Measurements from ENCODE around the gene AWAT2. TPM values are rescaled to one million over a fixed set of nuclear protein-coding genes. Genes with fewer than 3 reads are reported as not detected.

AWAT2 gene
- total and polyA plus RNA-seq, 2 donors (not counting 1 experiment from before 2014, with no cell fraction given), result not detected

DNA sequence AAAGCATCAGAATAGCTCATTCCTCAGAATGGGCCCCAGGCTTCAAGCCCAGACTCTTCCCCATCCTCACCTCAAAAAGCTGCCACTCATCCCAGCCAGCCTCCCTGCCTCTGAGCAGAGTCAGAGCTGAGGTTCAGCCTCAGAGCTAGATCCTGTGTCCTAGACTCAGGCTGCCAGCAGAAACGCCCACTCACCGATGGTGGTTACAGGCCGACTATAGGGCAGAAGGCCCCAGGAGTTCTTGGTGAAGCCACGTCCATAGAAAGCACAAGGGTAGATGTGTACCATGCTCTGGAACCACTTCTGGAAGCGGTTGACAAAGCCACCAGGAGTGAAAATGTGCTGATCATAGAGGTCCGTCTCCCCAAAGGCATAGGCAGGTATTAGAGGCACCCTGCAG is 7.7 kb downstream of the AWAT2 start:
- Histone ChIP-seq H2AFZ (ENCODE audit: insufficient read depth, low read depth, low read length, poor library complexity, severe bottlenecking) (no peak overlapping the region), H3K4me1 (ENCODE audit: control insufficient read depth in 2 of 2, insufficient read depth in 2 of 2, low read length in 2 of 2) (no peaks in the 10 kb centered on the region), H3K4me3 (ENCODE audit: control extremely low read depth in 1 of 5, extremely low read depth in 1 of 5, insufficient read depth in 1 of 5, low read depth in 2 of 5, low read length in 4 of 5) (no peak overlapping the region), H3K9me3 (ENCODE audit: control extremely low read depth in 1 of 3, control insufficient read depth in 2 of 3, insufficient read depth in 1 of 3, low read length in 2 of 3) (no peaks in the 10 kb centered on the region), H3K79me2 (ENCODE audit: control insufficient read depth, insufficient read depth, low read length) (no peaks in the 10 kb centered on the region), H4K20me1 (ENCODE audit: control insufficient read depth, insufficient read depth, low read length, poor library complexity, severe bottlenecking) (no peaks in the 10 kb centered on the region), H3K9ac (ENCODE audit: low read length) (no peak overlapping the region), H3K4me2 (replicated peaks; ENCODE audit: low read depth, low read length, poor library complexity, severe bottlenecking) (no peak overlapping the region), H3K36me3 (replicated peaks in 1 of 2; ENCODE audit: control extremely low read depth in 1 of 2, control insufficient read depth in 1 of 2, extremely low read depth in 1 of 2, insufficient read depth in 2 of 2, low read length in 1 of 2) (no peaks in the 10 kb centered on the region), H3K27me3 (replicated peaks in 1 of 4; ENCODE audit: control extremely low read depth in 1 of 4, control insufficient read depth in 3 of 4, insufficient read depth in 4 of 4, low read length in 3 of 4) (no peaks in the 10 kb centered on the region), H3K27ac (ENCODE audit: low read length in 2 of 2) (no peak overlapping the region)
- intact Hi-C loops (cut with micrococcal nuclease), result no loop called here
- no peaks in the 10 kb centered on the region for H3K4me1 Mint-ChIP-seq
- 90% methylated on average over 4 of the region's 6 CpGs for whole genome bisulfite sequencing (ENCODE audit: insufficient coverage)
- no peaks in the 10 kb centered on the region for H3K27me3 Mint-ChIP-seq
- CTCF ChIA-PET, result no interaction called here
- DNase-seq (no peak), ATAC-seq (ENCODE audit: low read depth) (no peak)
- no peak for TF ChIP-seq EZH2 (IDR thresholded peaks at IDR 0.05; ENCODE audit: borderline replicate concordance, insufficient read depth, low read depth, low read length, poor library complexity, severe bottlenecking)
- TF ChIP-seq, protein P1, sequence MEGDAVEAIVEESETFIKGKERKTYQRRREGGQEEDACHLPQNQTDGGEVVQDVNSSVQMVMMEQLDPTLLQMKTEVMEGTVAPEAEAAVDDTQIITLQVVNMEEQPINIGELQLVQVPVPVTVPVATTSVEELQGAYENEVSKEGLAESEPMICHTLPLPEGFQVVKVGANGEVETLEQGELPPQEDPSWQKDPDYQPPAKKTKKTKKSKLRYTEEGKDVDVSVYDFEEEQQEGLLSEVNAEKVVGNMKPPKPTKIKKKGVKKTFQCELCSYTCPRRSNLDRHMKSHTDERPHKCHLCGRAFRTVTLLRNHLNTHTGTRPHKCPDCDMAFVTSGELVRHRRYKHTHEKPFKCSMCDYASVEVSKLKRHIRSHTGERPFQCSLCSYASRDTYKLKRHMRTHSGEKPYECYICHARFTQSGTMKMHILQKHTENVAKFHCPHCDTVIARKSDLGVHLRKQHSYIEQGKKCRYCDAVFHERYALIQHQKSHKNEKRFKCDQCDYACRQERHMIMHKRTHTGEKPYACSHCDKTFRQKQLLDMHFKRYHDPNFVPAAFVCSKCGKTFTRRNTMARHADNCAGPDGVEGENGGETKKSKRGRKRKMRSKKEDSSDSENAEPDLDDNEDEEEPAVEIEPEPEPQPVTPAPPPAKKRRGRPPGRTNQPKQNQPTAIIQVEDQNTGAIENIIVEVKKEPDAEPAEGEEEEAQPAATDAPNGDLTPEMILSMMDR (IDR thresholded peaks at IDR 0.05), result no peak
- no peak overlapping the region for H3K27ac Mint-ChIP-seq
- H3K4me3 Mint-ChIP-seq, result no peak overlapping the region
- POLR2A ChIA-PET, result no interaction called here
- no peaks in the 10 kb centered on the region for H3K9me3 Mint-ChIP-seq (ENCODE audit: insufficient read depth)

DNA sequence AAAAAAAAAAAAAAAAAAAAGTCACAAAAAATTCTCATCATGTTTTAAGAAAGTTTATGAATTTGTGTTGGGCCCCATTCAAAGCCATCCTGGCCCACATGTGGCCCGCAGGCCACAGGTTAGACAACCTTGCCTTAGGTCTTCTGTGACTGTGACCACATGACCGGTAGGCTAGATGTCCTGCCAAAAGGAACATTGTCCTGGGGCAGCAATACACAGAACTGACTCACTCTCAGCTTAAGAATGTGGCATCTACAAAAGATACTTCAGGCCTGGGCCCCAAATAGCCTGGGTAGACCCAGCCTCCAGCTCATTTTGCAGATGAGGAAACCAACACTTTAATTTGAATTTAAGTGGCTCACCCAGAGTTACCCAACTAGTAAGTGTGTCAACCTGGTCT is 10.0 kb downstream of the AWAT2 start:
- TF ChIP-seq, protein P1 (IDR thresholded peaks at IDR 0.05), result no peak
- TF ChIP-seq EZH2 (IDR thresholded peaks at IDR 0.05; ENCODE audit: borderline replicate concordance, insufficient read depth, low read depth, low read length, poor library complexity, severe bottlenecking), result no peak
- H2AFZ ChIP-seq (ENCODE audit: insufficient read depth, low read depth, low read length, poor library complexity, severe bottlenecking), result no peak overlapping the region
- Mint-ChIP-seq H3K9me3 (ENCODE audit: insufficient read depth) (no peaks in the 10 kb centered on the region), H3K4me3 (no peak overlapping the region), H3K27ac (no peak overlapping the region), H3K4me1 (no peaks in the 10 kb centered on the region), H3K27me3 (no peaks in the 10 kb centered on the region)
- H3K4me1 ChIP-seq (ENCODE audit: control insufficient read depth in 2 of 2, insufficient read depth in 2 of 2, low read length in 2 of 2), result no peaks in the 10 kb centered on the region
- H3K4me3 ChIP-seq (ENCODE audit: control extremely low read depth in 1 of 5, extremely low read depth in 1 of 5, insufficient read depth in 1 of 5, low read depth in 2 of 5, low read length in 4 of 5), result no peak overlapping the region
- 100% methylated on average over 2 of the region's 2 CpGs for WGBS (ENCODE audit: insufficient coverage)
- no peak overlapping the region for H3K27ac ChIP-seq (ENCODE audit: low read length in 2 of 2)
- no peaks in the 10 kb centered on the region for H4K20me1 ChIP-seq (ENCODE audit: control insufficient read depth, insufficient read depth, low read length, poor library complexity, severe bottlenecking)
- H3K27me3 ChIP-seq (replicated peaks in 1 of 4; ENCODE audit: control extremely low read depth in 1 of 4, control insufficient read depth in 3 of 4, insufficient read depth in 4 of 4, low read length in 3 of 4), result no peaks in the 10 kb centered on the region
- ATAC-seq (ENCODE audit: low read depth), result no peak
- no peak for DNase-seq
- no peaks in the 10 kb centered on the region for H3K79me2 ChIP-seq (ENCODE audit: control insufficient read depth, insufficient read depth, low read length)
- ChIA-PET POLR2A (no interaction called here), CTCF (no interaction called here)
- H3K9me3 ChIP-seq (ENCODE audit: control extremely low read depth in 1 of 3, control insufficient read depth in 2 of 3, insufficient read depth in 1 of 3, low read length in 2 of 3), result no peaks in the 10 kb centered on the region
- H3K36me3 ChIP-seq (replicated peaks in 1 of 2; ENCODE audit: control extremely low read depth in 1 of 2, control insufficient read depth in 1 of 2, extremely low read depth in 1 of 2, insufficient read depth in 2 of 2, low read length in 1 of 2), result no peaks in the 10 kb centered on the region
- no peak overlapping the region for H3K4me2 ChIP-seq (replicated peaks; ENCODE audit: low read depth, low read length, poor library complexity, severe bottlenecking)
- H3K9ac ChIP-seq (ENCODE audit: low read length), result no peak overlapping the region
- intact Hi-C loops (cut with micrococcal nuclease), result no loop called here
